Measurements from ENCODE around the gene SH3TC2.

The SH3TC2 gene

GRCh38 chr5:148978370-148979082 is 84.3 kb downstream of the SH3TC2 start:
- DNase-seq, result no peak
- intact Hi-C loops (cut with DNase I), result no loop called here

- DNase-seq, result no peak
- intact Hi-C loops (cut with DNase I), result no loop called here
Measured at GRCh38 chr5:148976569-148977381, 86.1 kb downstream of the SH3TC2 start.

- intact Hi-C loops (cut with DNase I), result no loop called here
- no peak for DNase-seq
Measured at GRCh38 chr5:148974642-148975327, 88.1 kb downstream of the SH3TC2 start.

GRCh38 chr5:148973455-148973854 is 89.4 kb downstream of the SH3TC2 start:
- intact Hi-C loops (cut with DNase I), result no loop called here
- no peak for DNase-seq

GRCh38 chr5:148972974-148973374 is 89.9 kb downstream of the SH3TC2 start:
- intact Hi-C loops (cut with DNase I), result no loop called here
- DNase-seq, result no peak

- intact Hi-C loops (cut with DNase I), result no loop called here
- DNase-seq, result no peak
Measured at GRCh38 chr5:148972396-148972795, 90.5 kb downstream of the SH3TC2 start.

GRCh38 chr5:148970876-148971275 is 92.0 kb downstream of the SH3TC2 start:
- intact Hi-C loops (cut with DNase I), result no loop called here
- DNase-seq, result no peak

- DNase-seq, result no peak
- intact Hi-C loops (cut with DNase I), result no loop called here
Measured at GRCh38 chr5:148970228-148970627, 92.6 kb downstream of the SH3TC2 start.

GRCh38 chr5:148969291-148969690 is 93.6 kb downstream of the SH3TC2 start:
- DNase-seq, result no peak
- intact Hi-C loops (cut with DNase I), result no loop called here

- intact Hi-C loops (cut with DNase I), result no loop called here
- no peak for DNase-seq
Measured at GRCh38 chr5:148968311-148968710, 94.6 kb downstream of the SH3TC2 start.

- DNase-seq, result no peak
- intact Hi-C loops (cut with DNase I), result no loop called here
Measured at GRCh38 chr5:148967783-148968182, 95.1 kb downstream of the SH3TC2 start.

GRCh38 chr5:148966938-148967337 is 95.9 kb downstream of the SH3TC2 start:
- intact Hi-C loops (cut with DNase I), result no loop called here
- DNase-seq, result no peak

GRCh38 chr5:148966348-148966747 is 96.5 kb downstream of the SH3TC2 start:
- intact Hi-C loops (cut with DNase I), result no loop called here

GRCh38 chr5:148965511-148966265 is 97.2 kb downstream of the SH3TC2 start:
- intact Hi-C loops (cut with DNase I), result no loop called here
- DNase-seq, result no peak

More at GRCh38 chr5:148966348-148966747, 96.5 kb downstream of the SH3TC2 start:
- DNase-seq, result no peak

GRCh38 chr5:148963664-148964063 is 99.2 kb downstream of the SH3TC2 start:
- no peak for DNase-seq
- intact Hi-C loops (cut with DNase I), result no loop called here

- intact Hi-C loops (cut with DNase I), result no loop called here
- DNase-seq, result no peak
Measured at GRCh38 chr5:148962761-148963324, 100.0 kb downstream of the SH3TC2 start.

- no peak for DNase-seq
- intact Hi-C loops (cut with DNase I), result no loop called here
Measured at GRCh38 chr5:148962200-148962550, 100.7 kb downstream of the SH3TC2 start.

GRCh38 chr5:148961261-148962199 is 101.3 kb downstream of the SH3TC2 start:
- no peak for DNase-seq

GRCh38 chr5:148960070-148960769 is 102.6 kb downstream of the SH3TC2 start:
- DNase-seq, result no peak
- intact Hi-C loops (cut with DNase I), result no loop called here

More at GRCh38 chr5:148961261-148962199, 101.3 kb downstream of the SH3TC2 start:
- intact Hi-C loops (cut with DNase I), result no loop called here
